Measurements from ENCODE around the gene RCAN1. TPM values are rescaled to one million over a fixed set of nuclear protein-coding genes. Genes with fewer than 3 reads are reported as not detected.
A peak's percentile ranks its signal among the peaks of the same experiment; 100 is the strongest.

The RCAN1 gene
- total and polyA plus RNA-seq, 2 of the 13 experiments (the other 11 are each of a cell fraction or from before 2014, with no cell fraction given), result 9.4 to 34.1 TPM

DNA sequence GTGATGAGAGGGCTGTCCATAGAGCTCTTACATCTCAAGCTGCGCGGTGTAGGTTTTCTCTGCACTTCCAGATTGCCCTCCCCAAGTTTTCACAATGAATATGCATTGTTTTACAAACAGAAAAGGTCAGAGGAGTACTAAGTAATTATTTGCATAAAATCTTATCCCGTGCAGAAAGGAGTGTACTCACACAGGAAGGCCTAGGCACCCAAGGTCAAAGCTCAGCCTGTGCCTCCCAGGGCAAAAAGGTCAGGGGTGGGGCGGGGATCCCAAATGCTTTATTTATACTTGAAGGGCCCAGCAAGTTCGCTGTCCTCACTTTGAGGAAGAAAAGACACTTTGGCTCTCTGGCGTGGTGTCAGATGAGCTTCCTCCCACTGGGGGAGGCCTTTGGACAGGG, 92.6 kb downstream of the RCAN1 start (continued):
- TF ChIP-seq, protein P1, sequence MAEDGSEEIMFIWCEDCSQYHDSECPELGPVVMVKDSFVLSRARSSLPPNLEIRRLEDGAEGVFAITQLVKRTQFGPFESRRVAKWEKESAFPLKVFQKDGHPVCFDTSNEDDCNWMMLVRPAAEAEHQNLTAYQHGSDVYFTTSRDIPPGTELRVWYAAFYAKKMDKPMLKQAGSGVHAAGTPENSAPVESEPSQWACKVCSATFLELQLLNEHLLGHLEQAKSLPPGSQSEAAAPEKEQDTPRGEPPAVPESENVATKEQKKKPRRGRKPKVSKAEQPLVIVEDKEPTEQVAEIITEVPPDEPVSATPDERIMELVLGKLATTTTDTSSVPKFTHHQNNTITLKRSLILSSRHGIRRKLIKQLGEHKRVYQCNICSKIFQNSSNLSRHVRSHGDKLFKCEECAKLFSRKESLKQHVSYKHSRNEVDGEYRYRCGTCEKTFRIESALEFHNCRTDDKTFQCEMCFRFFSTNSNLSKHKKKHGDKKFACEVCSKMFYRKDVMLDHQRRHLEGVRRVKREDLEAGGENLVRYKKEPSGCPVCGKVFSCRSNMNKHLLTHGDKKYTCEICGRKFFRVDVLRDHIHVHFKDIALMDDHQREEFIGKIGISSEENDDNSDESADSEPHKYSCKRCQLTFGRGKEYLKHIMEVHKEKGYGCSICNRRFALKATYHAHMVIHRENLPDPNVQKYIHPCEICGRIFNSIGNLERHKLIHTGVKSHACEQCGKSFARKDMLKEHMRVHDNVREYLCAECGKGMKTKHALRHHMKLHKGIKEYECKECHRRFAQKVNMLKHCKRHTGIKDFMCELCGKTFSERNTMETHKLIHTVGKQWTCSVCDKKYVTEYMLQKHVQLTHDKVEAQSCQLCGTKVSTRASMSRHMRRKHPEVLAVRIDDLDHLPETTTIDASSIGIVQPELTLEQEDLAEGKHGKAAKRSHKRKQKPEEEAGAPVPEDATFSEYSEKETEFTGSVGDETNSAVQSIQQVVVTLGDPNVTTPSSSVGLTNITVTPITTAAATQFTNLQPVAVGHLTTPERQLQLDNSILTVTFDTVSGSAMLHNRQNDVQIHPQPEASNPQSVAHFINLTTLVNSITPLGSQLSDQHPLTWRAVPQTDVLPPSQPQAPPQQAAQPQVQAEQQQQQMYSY (CRISPR knock-in tag; IDR thresholded peaks at IDR 0.05), result no peak
- TF ChIP-seq ZNF644 (CRISPR knock-in tag; IDR thresholded peaks at IDR 0.05; ENCODE audit: low read depth) (no peak), PAWR (CRISPR knock-in tag; IDR thresholded peaks at IDR 0.05; ENCODE audit: borderline replicate concordance) (no peak), ONECUT2 (CRISPR knock-in tag; IDR thresholded peaks at IDR 0.05) (no peak), JUN (CRISPR knock-in tag; IDR thresholded peaks at IDR 0.05) (no peak), ZNF562 (CRISPR knock-in tag; IDR thresholded peaks at IDR 0.05; ENCODE audit: borderline replicate concordance) (no peak), ZNF652 (CRISPR knock-in tag; IDR thresholded peaks at IDR 0.05; ENCODE audit: borderline replicate concordance, low read depth) (no peak), POLR2AphosphoS2 (IDR thresholded peaks at IDR 0.05; ENCODE audit: low read depth, low read length) (no peak), LCORL (IDR thresholded peaks at IDR 0.05) (no peak), LCORL (CRISPR knock-in tag; IDR thresholded peaks at IDR 0.05) (peak; percentile 47; the same call in 1 of the 2 replicates), ZNF629 (CRISPR knock-in tag; conservative IDR thresholded peaks at IDR 0.05) (no peak), RFXANK (CRISPR knock-in tag; IDR thresholded peaks at IDR 0.05) (no peak), ZFY (CRISPR knock-in tag; IDR thresholded peaks at IDR 0.05) (0 out of 2 replicates have a peak, but pooled peaks have one; percentile 40), BORCS8-MEF2B (CRISPR knock-in tag; IDR thresholded peaks at IDR 0.05) (no peak)
- TF ChIP-seq, protein P2, sequence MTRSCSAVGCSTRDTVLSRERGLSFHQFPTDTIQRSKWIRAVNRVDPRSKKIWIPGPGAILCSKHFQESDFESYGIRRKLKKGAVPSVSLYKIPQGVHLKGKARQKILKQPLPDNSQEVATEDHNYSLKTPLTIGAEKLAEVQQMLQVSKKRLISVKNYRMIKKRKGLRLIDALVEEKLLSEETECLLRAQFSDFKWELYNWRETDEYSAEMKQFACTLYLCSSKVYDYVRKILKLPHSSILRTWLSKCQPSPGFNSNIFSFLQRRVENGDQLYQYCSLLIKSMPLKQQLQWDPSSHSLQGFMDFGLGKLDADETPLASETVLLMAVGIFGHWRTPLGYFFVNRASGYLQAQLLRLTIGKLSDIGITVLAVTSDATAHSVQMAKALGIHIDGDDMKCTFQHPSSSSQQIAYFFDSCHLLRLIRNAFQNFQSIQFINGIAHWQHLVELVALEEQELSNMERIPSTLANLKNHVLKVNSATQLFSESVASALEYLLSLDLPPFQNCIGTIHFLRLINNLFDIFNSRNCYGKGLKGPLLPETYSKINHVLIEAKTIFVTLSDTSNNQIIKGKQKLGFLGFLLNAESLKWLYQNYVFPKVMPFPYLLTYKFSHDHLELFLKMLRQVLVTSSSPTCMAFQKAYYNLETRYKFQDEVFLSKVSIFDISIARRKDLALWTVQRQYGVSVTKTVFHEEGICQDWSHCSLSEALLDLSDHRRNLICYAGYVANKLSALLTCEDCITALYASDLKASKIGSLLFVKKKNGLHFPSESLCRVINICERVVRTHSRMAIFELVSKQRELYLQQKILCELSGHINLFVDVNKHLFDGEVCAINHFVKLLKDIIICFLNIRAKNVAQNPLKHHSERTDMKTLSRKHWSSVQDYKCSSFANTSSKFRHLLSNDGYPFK (CRISPR knock-in tag; IDR thresholded peaks at IDR 0.05; ENCODE audit: borderline replicate concordance), result no peak
- TF ChIP-seq, protein P3, sequence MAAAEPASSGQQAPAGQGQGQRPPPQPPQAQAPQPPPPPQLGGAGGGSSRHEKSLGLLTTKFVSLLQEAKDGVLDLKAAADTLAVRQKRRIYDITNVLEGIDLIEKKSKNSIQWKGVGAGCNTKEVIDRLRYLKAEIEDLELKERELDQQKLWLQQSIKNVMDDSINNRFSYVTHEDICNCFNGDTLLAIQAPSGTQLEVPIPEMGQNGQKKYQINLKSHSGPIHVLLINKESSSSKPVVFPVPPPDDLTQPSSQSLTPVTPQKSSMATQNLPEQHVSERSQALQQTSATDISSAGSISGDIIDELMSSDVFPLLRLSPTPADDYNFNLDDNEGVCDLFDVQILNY (CRISPR knock-in tag; conservative IDR thresholded peaks at IDR 0.05), result no peak
- TF ChIP-seq, protein P4, sequence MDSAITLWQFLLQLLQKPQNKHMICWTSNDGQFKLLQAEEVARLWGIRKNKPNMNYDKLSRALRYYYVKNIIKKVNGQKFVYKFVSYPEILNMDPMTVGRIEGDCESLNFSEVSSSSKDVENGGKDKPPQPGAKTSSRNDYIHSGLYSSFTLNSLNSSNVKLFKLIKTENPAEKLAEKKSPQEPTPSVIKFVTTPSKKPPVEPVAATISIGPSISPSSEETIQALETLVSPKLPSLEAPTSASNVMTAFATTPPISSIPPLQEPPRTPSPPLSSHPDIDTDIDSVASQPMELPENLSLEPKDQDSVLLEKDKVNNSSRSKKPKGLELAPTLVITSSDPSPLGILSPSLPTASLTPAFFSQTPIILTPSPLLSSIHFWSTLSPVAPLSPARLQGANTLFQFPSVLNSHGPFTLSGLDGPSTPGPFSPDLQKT (CRISPR knock-in tag; IDR thresholded peaks at IDR 0.05; ENCODE audit: borderline replicate concordance), result no peak

All from HepG2 (cell line).